ENCODE data around the gene RAB44.
"Not testable (repeated sequence)": the region's sequence is repeated elsewhere in the genome, so short reads cannot be mapped to it uniquely, and the experiment has no call there.

The RAB44 gene

GRCh38 chr6:36703081-36703606, 5.5 kb downstream of the RAB44 start:
- no peak overlapping the region for H3K27ac Mint-ChIP-seq
- no peak for TF ChIP-seq CTCF (IDR thresholded peaks at IDR 0.05)
- peaks cover 19% of the 10 kb centered on the region for H3K27me3 Mint-ChIP-seq (ENCODE audit: low read depth, poor library complexity)
- H3K4me3 Mint-ChIP-seq, result no peak overlapping the region
- H3K36me3 Mint-ChIP-seq (ENCODE audit: low read depth), result no peaks in the 10 kb centered on the region
- DNase-seq, result no peak
- H3K4me1 Mint-ChIP-seq, result peaks cover 23% of the 10 kb centered on the region
- no peaks in the 10 kb centered on the region for H3K9me3 Mint-ChIP-seq

- DNase-seq, result no peak
- Mint-ChIP-seq H3K4me3 (no peak overlapping the region), H3K9me3 (no peaks in the 10 kb centered on the region)
These were observed 6.4 kb downstream of the RAB44 start for GRCh38 chr6:36703982-36704381.

GRCh38 chr6:36704961-36705577, 7.4 kb downstream of the RAB44 start:
- H3K27ac Mint-ChIP-seq; H3K36me3 Mint-ChIP-seq (ENCODE audit: low read depth); H3K9me3 Mint-ChIP-seq; H3K4me3 Mint-ChIP-seq; DNase-seq: not testable (repeated sequence)
- peaks cover 12% of the 10 kb centered on the region for H3K27me3 Mint-ChIP-seq (ENCODE audit: low read depth, poor library complexity)
- peaks cover 18% of the 10 kb centered on the region for H3K4me1 Mint-ChIP-seq

More at GRCh38 chr6:36703982-36704381, 6.4 kb downstream of the RAB44 start:
- no peaks in the 10 kb centered on the region for H3K36me3 Mint-ChIP-seq (ENCODE audit: low read depth)
- peaks cover 18% of the 10 kb centered on the region for H3K4me1 Mint-ChIP-seq
- H3K27me3 Mint-ChIP-seq (ENCODE audit: low read depth, poor library complexity), result peaks cover 12% of the 10 kb centered on the region
- H3K27ac Mint-ChIP-seq, result no peak overlapping the region
- no peak for TF ChIP-seq CTCF (IDR thresholded peaks at IDR 0.05)

- no peaks in the 10 kb centered on the region for H3K36me3 Mint-ChIP-seq (ENCODE audit: low read depth)
- H3K4me1 Mint-ChIP-seq, result peaks cover 18% of the 10 kb centered on the region
- H3K9me3 Mint-ChIP-seq, result no peaks in the 10 kb centered on the region
- H3K27me3 Mint-ChIP-seq (ENCODE audit: low read depth, poor library complexity), result peaks cover 17% of the 10 kb centered on the region
- no peak for DNase-seq
- no peak overlapping the region for H3K27ac Mint-ChIP-seq
- no peak overlapping the region for H3K4me3 Mint-ChIP-seq
- no peak for TF ChIP-seq CTCF (IDR thresholded peaks at IDR 0.05)
These were observed 8.7 kb downstream of the RAB44 start for GRCh38 chr6:36706339-36706738.

- no peak for DNase-seq
- no peak for TF ChIP-seq CTCF (IDR thresholded peaks at IDR 0.05)
- Mint-ChIP-seq H3K27me3 (ENCODE audit: low read depth, poor library complexity) (peaks cover 5% of the 10 kb centered on the region), H3K9me3 (no peaks in the 10 kb centered on the region), H3K27ac (no peak overlapping the region), H3K36me3 (ENCODE audit: low read depth) (no peaks in the 10 kb centered on the region), H3K4me3 (no peak overlapping the region), H3K4me1 (no peaks in the 10 kb centered on the region)
These were observed 15.2 kb downstream of the RAB44 start for GRCh38 chr6:36712816-36713215.

GRCh38 chr6:36713846-36714245, 16.2 kb downstream of the RAB44 start:
- no peaks in the 10 kb centered on the region for H3K4me1 Mint-ChIP-seq
- no peaks in the 10 kb centered on the region for H3K9me3 Mint-ChIP-seq

More at GRCh38 chr6:36713846-36714245, 16.2 kb downstream of the RAB44 start:
- no peak for TF ChIP-seq CTCF (IDR thresholded peaks at IDR 0.05)
- no peak overlapping the region for H3K4me3 Mint-ChIP-seq
- no peak for DNase-seq
- no peaks in the 10 kb centered on the region for H3K36me3 Mint-ChIP-seq (ENCODE audit: low read depth)
- peak overlapping the region; percentile 42 for H3K27ac Mint-ChIP-seq
- H3K27me3 Mint-ChIP-seq (ENCODE audit: low read depth, poor library complexity), result peaks cover 9% of the 10 kb centered on the region
